H1 (cell line): ENCODE results near the gene COL6A5. TPM values are rescaled to one million over a fixed set of nuclear protein-coding genes. Genes with fewer than 3 reads are reported as not detected.
"Not testable (repeated sequence)": the region's sequence is repeated elsewhere in the genome, so short reads cannot be mapped to it uniquely, and the experiment has no call there.

ENCODE experiments used
- CTCF ChIA-PET: fragments of 300-600 bp; sonication (Branson Sonifier 250); formaldehyde crosslinking; loops from one replicate; lab custom pipeline; 2021; ENCODE audit not compliant: partially characterized antibody; lab: Charles Lee
- POLR2A ChIA-PET: fragments of 300-600 bp; sonication (Branson Sonifier 250); formaldehyde crosslinking; loops from one replicate; lab custom pipeline; 2021; ENCODE audit warnings: inconsistent platforms; ENCODE audit not compliant: partially characterized antibody; lab: Charles Lee
- DNase-seq, 2 experiments: peaks; one replicate each; pipeline versions ENCODE4 v3.0.0 to v3.0.0-alpha.2; 2010 to 2022; ENCODE audit warnings: low spot score in 2 of 2, low read depth in 1 of 2, mixed read lengths in 1 of 2
- FAIRE-seq: peaks from 2 replicates; lab custom pipeline; 2011; peaks lifted over from hg19 to GRCh38; lab: Jason Lieb, UNC
- H2AFZ ChIP-seq: 2 replicates; pipeline ENCODE4 v1.8.1; 2012; ENCODE audit warnings: low read length, inconsistent platforms
- H2AK5ac ChIP-seq: 2 replicates; pipeline ENCODE4 v1.6.1; 2013; ENCODE audit warnings: low read depth, low read length
- H2BK120ac ChIP-seq: replicated peaks from 2 replicates; pipeline ENCODE3; 2013; ENCODE audit warnings: low read depth, low read length, inconsistent platforms
- H2BK12ac ChIP-seq: 2 replicates; pipeline ENCODE4 v1.6.1; 2013; ENCODE audit warnings: low read depth, low read length
- H2BK15ac ChIP-seq: 2 replicates; pipeline ENCODE4 v1.6.1; 2013; ENCODE audit warnings: low read length
- H2BK20ac ChIP-seq: 2 replicates; pipeline ENCODE4 v1.6.1; 2013; ENCODE audit warnings: low read length
- H2BK5ac ChIP-seq: 2 replicates; pipeline ENCODE4 v1.6.1; 2013; ENCODE audit warnings: low read depth, low read length
- H3K14ac ChIP-seq: 2 replicates; pipeline ENCODE4 v1.6.1; 2013; ENCODE audit warnings: inconsistent platforms; ENCODE audit not compliant: insufficient read length
- H3K18ac ChIP-seq: 2 replicates; pipeline ENCODE4 v1.6.1; 2013; ENCODE audit warnings: low read length; ENCODE audit errors: extremely low read depth
- H3K23ac ChIP-seq: 2 replicates; pipeline ENCODE4 v1.6.1; 2013; ENCODE audit warnings: inconsistent platforms; ENCODE audit not compliant: insufficient read length
- H3K23me2 ChIP-seq: 2 replicates; pipeline ENCODE4 v1.6.1; 2013; ENCODE audit warnings: low read depth, low read length
- H3K27ac ChIP-seq: 2 replicates; pipeline ENCODE4 v1.6.1; 2011; ENCODE audit warnings: low read depth, low read length, inconsistent platforms
- H3K27me3 ChIP-seq, 4 experiments: replicated peaks in 1 of 4; 1 replicate in 1 of 4; 2 replicates in 3 of 4; pipeline versions ENCODE4 v1.6.1 to v1.8.1; 2011 to 2013; ENCODE audit warnings: low read length in 3 of 4, mild to moderate bottlenecking in 3 of 4, inconsistent platforms in 2 of 4, mixed read lengths in 2 of 4, moderate library complexity in 1 of 4; ENCODE audit not compliant: control insufficient read depth in 3 of 4, insufficient read depth in 3 of 4; ENCODE audit errors: extremely low read depth in 1 of 4
- H3K36me3 ChIP-seq, 4 experiments: 2 replicates each; pipeline versions ENCODE4 v1.6.1 to v1.8.1; 2011 to 2013; ENCODE audit warnings: mild to moderate bottlenecking in 4 of 4, low read length in 3 of 4, moderate library complexity in 2 of 4, control low read depth in 1 of 4, inconsistent platforms in 1 of 4; ENCODE audit not compliant: insufficient read depth in 4 of 4, control insufficient read depth in 2 of 4
- H3K4ac ChIP-seq: replicated peaks from 2 replicates; pipeline ENCODE3; 2013; ENCODE audit warnings: low read length, low read depth, mixed read lengths, inconsistent platforms; ENCODE audit not compliant: insufficient read length
- H3K4me1 ChIP-seq, 4 experiments: replicated peaks in 1 of 4; 1 replicate in 1 of 4; 2 replicates in 3 of 4; pipeline versions ENCODE4 v1.6.1 to v1.8.1; 2011 to 2013; ENCODE audit warnings: low read length in 3 of 4, inconsistent platforms in 2 of 4, mixed read lengths in 1 of 4; ENCODE audit not compliant: insufficient read depth in 4 of 4, control insufficient read depth in 3 of 4
- H3K4me2 ChIP-seq, 2 experiments: 2 replicates each; pipeline versions ENCODE4 v1.6.1 to v1.8.1; 2011 to 2013; ENCODE audit warnings: low read depth in 2 of 2, low read length in 2 of 2, control low read depth in 1 of 2, inconsistent platforms in 1 of 2, mild to moderate bottlenecking in 1 of 2; ENCODE audit not compliant: insufficient read depth in 1 of 2
- H3K4me3 ChIP-seq, 4 experiments: fragments of 200-600, 300-600 bp in 1 of 4; sonication (generic), shearing (Covaris generic), sonication (Bioruptor Twin) in 1 of 4; 2 replicates each; pipeline versions ENCODE4 v1.5.1 to v1.8.1; 2011 to 2016; ENCODE audit warnings: low read length in 4 of 4, low read depth in 3 of 4, control low read depth in 2 of 4, inconsistent platforms in 2 of 4, mild to moderate bottlenecking in 2 of 4, mixed read lengths in 1 of 4, moderate library complexity in 1 of 4; ENCODE audit not compliant: insufficient read depth in 2 of 4; ENCODE audit errors: extremely low read depth in 1 of 4
- H3K56ac ChIP-seq: replicated peaks from 2 replicates; pipeline ENCODE3; 2013; ENCODE audit warnings: low read depth, mild to moderate bottlenecking, mixed read lengths, low read length, inconsistent platforms; ENCODE audit not compliant: insufficient read length
- H3K79me1 ChIP-seq: 2 replicates; pipeline ENCODE4 v1.6.1; 2013; ENCODE audit warnings: low read depth, low read length, control low read depth
- H3K79me2 ChIP-seq, 2 experiments: 2 replicates each; pipeline versions ENCODE4 v1.6.1 to v1.8.1; 2012 to 2013; ENCODE audit warnings: low read length in 2 of 2, mild to moderate bottlenecking in 2 of 2, inconsistent platforms in 1 of 2; ENCODE audit not compliant: insufficient read depth in 2 of 2, control insufficient read depth in 1 of 2
- H3K9ac ChIP-seq, 4 experiments: replicated peaks in 1 of 4; 1 replicate in 1 of 4; 2 replicates in 3 of 4; pipeline versions ENCODE4 v1.6.1 to v1.8.1; 2011 to 2013; ENCODE audit warnings: low read depth in 3 of 4, low read length in 3 of 4, control low read depth in 2 of 4, mild to moderate bottlenecking in 2 of 4, moderate library complexity in 2 of 4, inconsistent platforms in 1 of 4; ENCODE audit errors: extremely low read depth in 1 of 4
- H3K9me3 ChIP-seq, 2 experiments: 2 replicates each; pipeline versions ENCODE4 v1.6.1 to v1.8.1; 2012 to 2013; ENCODE audit warnings: mild to moderate bottlenecking in 2 of 2, moderate library complexity in 2 of 2, control low read depth in 1 of 2, inconsistent platforms in 1 of 2, low read depth in 1 of 2, low read length in 1 of 2, mixed read lengths in 1 of 2; ENCODE audit not compliant: insufficient read depth in 2 of 2
- H4K20me1 ChIP-seq, 2 experiments: replicated peaks in 1 of 2; 2 replicates each; pipeline versions ENCODE3 to v1.8.1; 2011 to 2013; ENCODE audit warnings: inconsistent platforms in 2 of 2, low read length in 2 of 2, mild to moderate bottlenecking in 1 of 2; ENCODE audit not compliant: insufficient read depth in 2 of 2, control insufficient read depth in 1 of 2
- H4K5ac ChIP-seq: 2 replicates; pipeline ENCODE4 v1.6.1; 2013; ENCODE audit warnings: low read length, low read depth, mixed read lengths, inconsistent platforms; ENCODE audit not compliant: insufficient read length
- H4K8ac ChIP-seq: 2 replicates; pipeline ENCODE4 v1.8.0; 2013; ENCODE audit warnings: mild to moderate bottlenecking, moderate library complexity, low read length, inconsistent platforms; ENCODE audit not compliant: insufficient read depth; ENCODE audit errors: extremely low read depth
- H4K91ac ChIP-seq: replicated peaks from 2 replicates; pipeline ENCODE3; 2013; ENCODE audit warnings: low read length, mixed read lengths, inconsistent platforms; ENCODE audit not compliant: insufficient read length
- HDAC2 ChIP-seq, 2 experiments: fragments of 300-600 bp in 1 of 2; sonication (generic) in 1 of 2; IDR thresholded peaks; 2 replicates each; pipeline ENCODE4 v1.6.1; 2011 to 2012; ENCODE audit warnings: low read depth in 2 of 2, low read length in 2 of 2, mild to moderate bottlenecking in 2 of 2, moderate library complexity in 2 of 2, borderline replicate concordance in 1 of 2, inconsistent platforms in 1 of 2
- YY1 ChIP-seq: IDR thresholded peaks from 2 replicates; pipeline ENCODE4 v1.6.1; 2011; ENCODE audit warnings: low read depth, mild to moderate bottlenecking, low read length
- WGBS, 2 experiments: shearing (Covaris generic) in 1 of 2; methylation state at CpG; one replicate each; pipeline versions ENCODE4 v1.1.6 to v1.1.7; 2013 to 2015; ENCODE audit warnings: low lambda C conversion rate in 2 of 2, mixed read lengths in 2 of 2, inconsistent platforms in 1 of 2, low coverage in 1 of 2, missing lambda C conversion rate in 1 of 2; ENCODE audit not compliant: insufficient replicate concordance in 2 of 2, insufficient coverage in 1 of 2, insufficient read length in 1 of 2; ENCODE audit errors: extremely low coverage in 1 of 2, missing lambda C conversion rate in 1 of 2; 5-methylcytosine and 5-hydroxymethylcytosine counted together
- polyA plus RNA-seq, 7 experiments: library from polyadenylated mRNA; depleted of rRNA in 3 of 7; stranded (reverse) in 5 of 7; unstranded in 2 of 7; fragments of >200 nt in 5 of 7; fragments of 200-250 nt in 2 of 7; gene quantifications; 1 replicate in 5 of 7; 2 replicates in 1 of 7; 4 replicates in 1 of 7; pipeline versions ENCODE4 v1.2.1 to v1.2.3, GENCODE V29; 2011 to 2013; ENCODE audit warnings: missing spikeins in 2 of 7, mixed read lengths in 2 of 7
- total RNA-seq: library from RNA; stranded (reverse); fragmentation: NEBNext Ultra II Directional; extraction: Animal tissue kit (Norgen Biotek cat#: 25700); gene quantifications from 2 replicates; pipeline ENCODE4 v1.2.1, GENCODE V29; 2021

COL6A5 gene
- total and polyA plus RNA-seq, 2 of the 8 experiments (the other 6 are each of a cell fraction or from before 2014, with no cell fraction given): 0.05 to 0.06 TPM

- Histone ChIP-seq H2AK5ac (no peak overlapping the region), H3K23me2 (no peaks in the 10 kb centered on the region), H4K91ac (no peak overlapping the region), H3K23ac (no peak overlapping the region), H2BK120ac (no peak overlapping the region), H4K5ac (no peak overlapping the region), H2AFZ (no peak overlapping the region), H4K8ac (no peak overlapping the region), H3K4me1 (peaks cover 0 to 4% (median 0%) of the 10 kb centered on the region in 4 experiments; a peak in 2 of 7 replicates), H3K4me3 (no peak overlapping the region), H2BK20ac (no peak overlapping the region), H3K9me3 (no peaks in the 10 kb centered on the region), H3K4me2 (no peak overlapping the region), H2BK5ac (no peak overlapping the region), H3K27ac (no peak overlapping the region), H3K9ac (no peak overlapping the region), H3K27me3 (no peaks in the 10 kb centered on the region), H3K36me3 (no peaks in the 10 kb centered on the region), H3K56ac (no peak overlapping the region), H3K79me1 (no peaks in the 10 kb centered on the region), H3K4ac (no peak overlapping the region), H4K20me1 (no peaks in the 10 kb centered on the region), H2BK12ac (no peak overlapping the region), H2BK15ac (no peak overlapping the region), H3K18ac (no peak overlapping the region), H3K14ac (no peak overlapping the region), H3K79me2 (no peaks in the 10 kb centered on the region)
- no peak for DNase-seq
- ChIA-PET POLR2A (no interaction called here), CTCF (no interaction called here)
- FAIRE-seq: no peak
- TF ChIP-seq HDAC2 (IDR thresholded peaks at IDR 0.05; ENCODE audit: borderline replicate concordance in 1 of 2, low read depth in 2 of 2, low read length in 2 of 2) (no peak), YY1 (no peak)
Measured at GRCh38 chr3:130430266-130430665, 84.8 kb downstream of the COL6A5 start.

- not testable (repeated sequence) for H3K4me2 ChIP-seq, H4K5ac ChIP-seq, H3K23ac ChIP-seq
Measured at GRCh38 chr3:130432086-130432485, 86.6 kb downstream of the COL6A5 start.

More at GRCh38 chr3:130432086-130432485, 86.6 kb downstream of the COL6A5 start:
- H3K79me1 ChIP-seq, H3K27me3 ChIP-seq, H3K4me3 ChIP-seq, H3K36me3 ChIP-seq, H3K9me3 ChIP-seq, CTCF ChIA-PET, H3K4ac ChIP-seq, H3K27ac ChIP-seq, H2BK120ac ChIP-seq, H3K23me2 ChIP-seq, H2BK5ac ChIP-seq, H3K9ac ChIP-seq, H4K91ac ChIP-seq, DNase-seq, H3K14ac ChIP-seq, H2BK15ac ChIP-seq, H4K20me1 ChIP-seq, H3K4me1 ChIP-seq, FAIRE-seq, H2BK12ac ChIP-seq, H3K56ac ChIP-seq, H4K8ac ChIP-seq, H3K18ac ChIP-seq, H2AFZ ChIP-seq, H2BK20ac ChIP-seq, H3K79me2 ChIP-seq, H2AK5ac ChIP-seq: not testable (repeated sequence)
- 85% methylated on average over 10 of the region's 10 CpGs; no CpG with 5 or more reads in 1 of the 2 experiments for WGBS, 2 experiments
- POLR2A ChIA-PET: interaction anchor here (0.6 kb wide), 1 partner anchor 42 kb away, joined by 3 read pairs; no protein-coding TSS in a partner anchor
